Testis (tissue), 2 donors: Measurements from ENCODE around the gene ACBD6.

Experiments
- CTCF ChIP-seq, 3 experiments: fragments of 450-650 bp in 2 of 3; fragments of 200-600 bp in 1 of 3; sonication (generic) in 1 of 3; IDR thresholded peaks; one replicate each; pipeline ENCODE4 v1.5.1; 2016 to 2019; ENCODE audit warnings: antibody characterized with exemption in 3 of 3, mild to moderate bottlenecking in 2 of 3, moderate library complexity in 1 of 3
- POLR2A ChIP-seq: fragments of 450-650 bp; IDR thresholded peaks from one replicate; pipeline ENCODE4 v1.6.1; 2017; ENCODE audit warnings: antibody characterized with exemption, mild to moderate bottlenecking, moderate library complexity

GRCh38 chr1:180484490-180484889 lies 17.9 kb downstream of the ACBD6 start:
- no peak for TF ChIP-seq CTCF (IDR thresholded peaks at IDR 0.05)
- TF ChIP-seq POLR2A = no peak
